T-helper 2 cell (primary cell): ENCODE data around the gene DGAT2.

Source experiments
- DNase-seq, 5 experiments: peaks; one replicate each; pipeline versions ENCODE4 v3.0.0 to v3.0.0-alpha.2; 2012 to 2022

The DGAT2 gene

DNA sequence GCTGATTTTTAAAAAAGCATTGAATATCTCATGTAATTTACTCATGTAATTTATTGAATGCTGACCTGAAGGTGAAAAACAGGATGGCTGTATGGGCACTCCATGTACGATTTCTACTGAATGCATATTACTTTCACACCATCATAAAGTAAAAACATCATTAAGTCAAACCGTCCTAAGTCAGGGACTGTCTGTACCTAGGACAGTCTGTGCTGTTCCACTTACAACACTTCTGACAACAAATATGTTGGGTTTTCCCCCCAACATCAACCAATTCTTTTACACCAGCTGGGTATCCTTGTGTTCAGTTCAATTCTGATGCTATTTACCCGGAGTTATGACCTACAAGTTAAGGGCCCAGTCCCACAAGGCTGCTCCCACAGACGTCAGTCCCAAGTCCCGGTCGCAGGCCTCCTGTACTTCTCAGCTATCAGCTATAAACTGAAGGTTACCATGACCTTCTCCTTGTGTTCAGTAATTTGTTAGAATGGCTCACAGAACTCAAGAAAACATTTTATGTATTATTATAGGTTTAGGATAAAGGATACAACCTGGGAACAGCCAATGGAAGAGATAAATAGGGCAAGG is 63.4 kb downstream of the DGAT2 start:
- no peak for DNase-seq

DNA sequence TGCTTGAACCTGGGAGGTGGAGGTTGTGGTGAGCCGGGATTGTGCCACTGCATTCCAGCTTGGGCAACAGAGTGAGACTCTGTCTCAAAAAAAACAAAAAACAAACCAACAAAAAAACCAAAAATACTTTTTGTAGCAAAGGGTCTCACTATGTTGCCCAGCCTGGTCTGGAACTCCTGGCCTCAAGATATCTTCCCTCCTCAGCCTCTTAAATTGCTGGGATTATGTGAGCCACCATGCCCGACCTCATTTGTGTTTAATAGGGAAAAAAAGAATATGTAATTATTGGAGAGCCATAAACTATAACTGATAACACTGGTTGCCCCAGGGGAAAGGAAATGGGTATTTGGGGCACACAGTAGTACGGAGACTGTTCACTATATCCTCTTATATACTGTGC is 66.2 kb downstream of the DGAT2 start:
- no peak for DNase-seq

DNA sequence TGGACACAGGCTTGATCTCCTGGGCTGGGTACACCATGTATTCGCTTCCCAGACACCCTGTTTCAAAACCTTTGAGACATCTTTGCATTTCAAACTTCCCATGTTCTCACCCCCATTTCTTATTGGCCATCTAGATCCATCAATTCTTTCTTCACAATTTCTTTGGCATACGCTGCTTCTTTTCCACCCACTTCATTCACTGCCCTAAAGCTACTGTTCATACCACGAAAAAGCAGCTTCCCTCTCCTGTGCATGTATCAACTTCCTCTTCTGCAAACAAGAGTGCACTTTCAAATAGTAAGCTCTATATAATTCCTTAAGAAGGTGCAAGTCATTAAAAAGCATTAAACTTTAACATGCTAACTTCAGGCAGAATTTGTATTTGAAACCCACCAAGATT is 67.8 kb downstream of the DGAT2 start:
- DNase-seq = no peak

DNA sequence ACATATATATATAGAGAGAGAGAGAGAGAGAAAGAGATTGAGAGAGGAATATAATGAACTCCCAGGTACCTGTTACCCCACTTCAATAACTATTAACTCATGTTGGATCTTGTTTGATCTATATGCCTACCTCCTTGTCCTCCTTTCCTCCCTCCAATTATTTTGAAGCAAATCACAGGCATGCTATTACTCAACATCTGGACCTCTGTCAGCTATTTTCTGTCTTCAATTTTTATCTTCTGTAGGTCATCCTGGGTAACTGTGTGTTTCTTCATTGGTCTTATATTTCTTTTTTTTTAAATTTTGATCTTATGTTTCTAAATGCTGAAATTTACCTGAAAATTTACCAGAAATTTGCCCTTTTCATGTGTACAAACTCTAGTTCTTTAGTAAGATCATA is 71.3 kb downstream of the DGAT2 start:
- no peak for DNase-seq

DNA sequence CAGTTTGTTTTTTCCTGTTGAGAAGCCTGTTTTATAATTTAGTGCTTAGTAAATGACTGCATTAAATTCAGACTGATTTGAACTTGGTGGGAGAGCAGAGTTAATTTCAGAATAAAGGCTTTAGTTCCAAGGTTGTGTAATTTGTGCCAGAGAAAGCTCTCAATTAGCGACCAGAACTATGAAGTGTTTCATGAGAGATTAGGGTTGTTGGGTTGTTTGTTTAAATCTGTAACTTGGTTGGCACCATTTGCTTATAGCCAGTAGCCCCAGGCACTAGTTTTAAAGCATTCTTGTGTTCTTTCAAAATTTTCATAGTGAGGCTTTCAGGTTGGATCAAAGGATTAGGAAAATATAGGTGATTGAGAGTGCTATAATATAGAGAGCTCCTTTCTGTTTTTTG is 71.9 kb downstream of the DGAT2 start:
- no peak for DNase-seq

DNA sequence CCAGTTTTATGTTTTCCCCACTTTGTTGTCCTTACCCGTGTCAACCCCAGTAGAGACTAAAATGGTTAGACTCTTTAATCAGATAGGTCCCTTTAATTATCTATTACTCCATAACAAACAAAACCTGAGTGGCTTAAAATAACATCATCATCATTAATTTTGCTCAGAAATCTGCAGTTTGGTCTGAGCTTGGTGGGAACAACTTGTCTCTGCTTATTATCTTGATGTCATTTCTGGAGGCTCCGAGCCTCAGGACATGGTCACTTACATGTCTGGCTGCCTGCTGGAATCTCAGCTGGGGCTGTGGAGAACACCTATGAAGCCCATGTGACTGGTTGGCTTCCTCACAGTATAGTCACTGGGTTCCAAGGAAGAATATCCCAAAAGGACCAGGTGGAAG is 73.2 kb downstream of the DGAT2 start:
- DNase-seq = no peak

DNA sequence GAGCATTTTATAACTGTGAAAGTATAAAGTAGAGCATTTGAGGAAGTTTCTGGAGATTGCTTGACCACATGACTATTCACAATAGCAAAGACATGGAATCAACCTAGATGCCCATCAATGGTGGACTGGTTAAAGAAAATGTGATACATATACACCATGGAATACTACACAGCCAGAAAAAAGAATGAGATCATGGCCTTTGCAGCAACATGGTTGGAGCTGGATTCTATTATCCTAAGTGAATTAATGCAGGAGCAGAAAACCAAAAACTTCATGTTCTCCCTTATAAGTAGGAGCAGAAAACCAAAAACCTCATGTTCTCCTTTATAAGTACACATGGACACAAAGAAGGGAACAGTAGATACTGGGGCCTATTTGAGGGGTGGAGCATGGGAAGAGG is 76.7 kb downstream of the DGAT2 start:
- no peak for DNase-seq

DNA sequence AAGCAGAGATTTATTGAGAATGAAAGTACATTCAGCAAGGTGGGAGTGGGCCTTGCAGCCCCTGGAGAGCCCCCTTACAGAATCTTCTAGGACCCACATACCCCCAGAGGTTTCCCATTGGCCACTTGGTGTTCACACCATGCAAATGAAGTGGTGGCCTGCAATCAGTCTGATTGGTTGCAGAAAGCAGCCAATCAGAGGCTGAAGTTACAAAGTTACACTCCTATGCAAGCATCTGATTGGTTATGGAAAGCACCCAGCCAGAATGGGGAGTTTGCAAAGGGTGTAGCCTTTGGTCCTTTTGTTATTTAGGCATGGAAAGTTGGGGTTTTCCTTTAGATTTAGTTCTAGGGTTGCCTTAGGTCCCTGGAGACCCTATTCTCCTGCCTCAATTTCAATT is 81.3 kb downstream of the DGAT2 start:
- no peak for DNase-seq

DNA sequence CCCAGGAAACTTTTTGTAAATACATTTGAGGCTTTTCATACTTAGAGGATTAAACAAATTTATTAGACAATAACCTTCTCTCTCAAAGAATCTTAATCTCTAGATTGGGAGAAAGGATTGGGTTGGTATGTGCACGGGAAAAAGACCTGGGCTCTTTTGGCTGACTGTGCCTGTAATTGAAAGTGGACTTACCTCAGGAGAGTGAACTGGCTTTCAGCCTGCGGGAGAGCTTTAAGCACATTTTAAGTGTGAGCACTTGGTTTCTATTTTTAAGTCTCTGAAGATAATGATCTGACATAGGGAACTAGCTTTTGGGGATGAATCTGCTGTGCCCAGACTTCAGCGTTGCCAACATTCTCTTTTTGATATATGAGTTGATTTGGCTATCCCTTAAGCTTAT is 82.2 kb downstream of the DGAT2 start:
- DNase-seq = no peak
